HG02610 (cell line): ENCODE data around the gene IFITM10.
"Not testable (repeated sequence)": the region's sequence is repeated elsewhere in the genome, so short reads cannot be mapped to it uniquely, and the experiment has no call there.

Source experiments
- ATAC-seq: cut with Tn5 transposase; IDR thresholded peaks from one replicate; pipeline ENCODE4 v1.9.1; 2021; ENCODE audit warnings: mild to moderate bottlenecking, moderate library complexity; ENCODE audit not compliant: unreplicated experiment

Gene IFITM10

GRCh38 chr11:1693327-1694063 is 56.9 kb downstream of the IFITM10 start:
- no peak for ATAC-seq

DNA sequence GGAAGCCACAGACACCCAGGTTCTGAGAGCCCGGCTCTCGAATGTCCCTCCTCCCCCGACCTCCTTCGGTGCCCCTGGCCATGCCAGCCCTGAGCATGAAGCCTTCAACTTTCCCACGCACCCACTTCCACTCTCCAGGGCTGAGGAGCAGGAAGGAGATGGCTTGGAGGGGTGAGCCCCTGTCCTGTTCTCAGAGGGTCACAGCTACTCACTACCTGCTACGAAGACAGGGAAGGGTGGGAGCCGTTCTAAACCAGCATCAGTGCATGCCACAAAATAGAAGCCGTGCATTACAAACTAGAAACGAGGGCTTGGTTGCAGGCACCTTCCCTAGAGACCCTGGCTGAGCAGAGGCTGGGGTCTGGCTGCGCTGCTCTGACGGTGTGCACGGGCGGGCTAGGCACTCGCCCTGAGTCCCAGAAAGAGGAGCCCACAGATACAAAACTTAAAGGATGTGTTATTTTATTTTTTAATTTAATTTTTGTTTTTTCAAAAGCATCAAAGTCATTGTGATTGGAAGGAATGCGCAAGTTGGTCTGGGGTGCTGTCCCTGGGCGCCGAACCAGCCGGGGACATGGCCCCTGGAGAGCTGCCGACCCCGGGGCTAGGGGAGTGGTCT is 57.6 kb downstream of the IFITM10 start:
- ATAC-seq = no peak

DNA sequence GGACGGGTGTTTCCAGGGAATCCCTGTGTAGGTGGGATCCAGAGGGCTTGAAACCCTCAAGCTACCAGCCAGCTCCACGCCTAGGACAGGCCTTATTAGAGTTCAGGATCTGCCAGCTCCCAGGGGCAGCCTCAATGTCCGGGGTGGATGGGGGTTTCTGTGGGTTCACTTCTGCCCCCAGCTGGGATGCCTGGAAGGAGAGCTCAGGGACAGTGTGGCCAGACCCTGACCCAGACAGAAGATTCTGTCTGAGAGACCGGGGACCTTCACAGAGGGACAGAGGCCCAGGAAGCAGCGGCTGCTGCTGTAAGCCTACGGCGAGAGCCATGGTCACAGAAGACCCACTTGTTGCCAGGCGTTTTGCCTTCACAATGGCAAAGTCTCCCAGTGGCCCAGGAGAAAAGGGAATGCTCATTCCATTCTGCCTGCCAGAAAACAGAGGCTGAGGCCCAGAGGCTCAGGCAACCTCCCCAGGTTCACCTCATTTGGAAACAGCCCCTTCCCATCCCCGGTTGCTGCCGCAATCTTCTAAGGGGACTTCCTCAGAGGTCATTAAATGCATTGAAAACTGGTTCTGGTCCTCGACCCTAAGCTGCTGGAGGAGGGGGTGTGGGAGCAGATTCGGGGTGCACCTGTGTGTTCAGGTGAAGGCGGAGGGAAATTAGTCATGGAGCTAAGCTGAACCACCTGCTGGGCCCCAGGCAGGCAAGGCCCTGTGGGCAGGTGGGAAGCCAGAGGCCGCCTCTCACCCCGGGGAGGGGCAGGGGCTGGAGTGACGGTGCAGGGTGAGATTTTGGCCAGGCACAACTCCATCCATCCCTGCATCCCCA is 58.3 kb downstream of the IFITM10 start:
- ATAC-seq = no peak

GRCh38 chr11:1691026-1691877 is 59.1 kb downstream of the IFITM10 start:
- ATAC-seq = no peak

GRCh38 chr11:1690167-1691025 is 60.0 kb downstream of the IFITM10 start:
- ATAC-seq = no peak

- not testable (repeated sequence) for ATAC-seq
These were observed 60.9 kb downstream of the IFITM10 start for GRCh38 chr11:1689250-1690166.

DNA sequence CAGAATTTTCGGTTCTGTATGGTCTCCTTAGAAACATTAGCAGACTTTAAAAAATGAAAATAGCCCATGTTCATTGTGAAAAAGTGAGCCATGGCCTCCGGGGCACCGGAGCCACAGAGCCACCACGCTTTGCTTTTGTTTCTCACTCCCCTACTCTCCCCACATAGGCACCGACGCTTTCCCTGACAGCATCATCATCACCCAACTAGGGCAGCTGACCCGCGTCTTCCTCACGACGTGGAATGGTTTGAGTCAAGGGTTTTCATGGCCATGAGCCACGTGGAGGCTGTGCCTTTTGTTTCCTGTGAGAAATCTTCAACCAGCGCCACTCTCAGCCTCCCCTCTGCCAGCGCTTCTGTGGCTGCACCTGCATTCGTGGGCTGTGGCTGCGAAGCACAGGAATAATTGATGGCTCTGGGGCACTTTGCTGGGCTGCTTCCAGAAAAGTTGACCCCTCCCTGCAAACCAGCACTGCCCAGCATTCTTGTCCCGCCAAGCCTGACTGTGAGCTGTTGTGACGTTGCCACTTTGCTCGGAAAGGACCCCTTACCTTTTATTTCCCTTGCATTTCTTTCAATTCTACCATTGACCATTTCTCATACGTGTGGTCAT is 62.0 kb downstream of the IFITM10 start:
- ATAC-seq = not testable (repeated sequence)

DNA sequence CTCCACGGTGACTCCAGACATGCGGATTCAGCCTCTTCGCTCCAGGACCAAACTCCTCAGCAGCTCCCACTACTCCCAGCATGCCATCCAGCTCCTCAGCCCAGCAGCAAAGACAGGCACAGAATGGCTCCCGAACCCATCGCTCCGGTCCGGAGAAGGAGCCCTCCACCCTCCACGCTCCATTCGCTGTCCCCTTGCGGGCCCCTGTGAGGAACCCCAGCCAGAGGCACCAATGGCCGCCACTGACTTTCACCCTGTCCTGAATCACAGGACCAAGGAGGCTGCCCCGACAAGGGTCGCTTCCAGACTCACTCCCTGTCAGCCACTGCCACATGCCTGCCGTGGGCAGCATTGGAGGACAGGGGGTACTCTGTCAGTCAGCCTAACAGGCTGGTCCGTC is 64.2 kb downstream of the IFITM10 start:
- not testable (repeated sequence) for ATAC-seq

DNA sequence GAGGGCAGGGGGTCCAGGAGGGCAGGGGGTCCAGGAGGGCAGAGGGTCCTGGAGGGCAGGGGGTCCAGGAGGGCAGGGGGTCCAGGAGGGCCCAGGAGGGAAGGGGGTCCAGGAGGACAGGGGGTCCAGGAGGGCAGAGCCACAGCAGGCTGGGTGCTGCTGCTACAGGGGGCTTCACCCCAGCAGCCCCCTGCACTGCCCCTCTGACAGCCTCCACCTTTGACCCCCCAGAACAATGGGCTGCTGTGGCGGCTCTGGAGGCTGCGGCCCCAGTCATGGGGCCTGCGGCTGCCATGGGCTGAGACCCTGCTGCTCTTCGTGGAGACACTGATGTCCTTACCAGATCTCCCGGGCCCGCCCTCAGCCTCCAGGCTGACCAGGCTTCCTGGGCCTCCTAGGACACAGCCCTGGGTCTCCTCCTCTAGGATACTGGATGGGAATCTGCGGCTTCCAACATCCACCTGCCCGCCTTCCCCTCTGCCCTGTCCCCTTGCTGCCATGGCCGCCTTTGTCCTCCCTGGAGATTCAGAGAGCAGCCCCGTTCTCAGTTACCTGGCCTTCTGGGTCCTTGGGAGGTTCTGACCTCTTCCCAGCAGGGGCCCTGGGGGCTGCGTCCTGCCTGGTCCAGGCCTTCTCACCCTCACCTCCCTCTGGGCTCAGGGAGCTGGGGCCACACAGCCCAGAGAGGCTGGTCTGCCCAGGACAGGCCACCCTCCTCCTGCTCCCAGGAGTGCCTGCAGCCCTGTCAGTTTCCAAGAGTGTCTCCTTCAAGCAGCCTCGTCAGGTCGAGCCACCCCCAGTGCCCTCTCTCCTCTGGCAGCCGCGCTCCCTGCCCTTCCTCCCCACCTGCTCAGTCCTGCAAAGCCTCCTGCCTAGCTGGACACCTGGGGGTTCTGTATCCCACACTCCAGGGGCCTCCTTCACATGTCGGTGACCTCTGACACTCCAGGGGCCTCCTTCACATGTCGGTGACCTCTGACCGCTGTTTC is 65.2 kb downstream of the IFITM10 start:
- ATAC-seq = not testable (repeated sequence)

- ATAC-seq = not testable (repeated sequence)
These were observed 66.4 kb downstream of the IFITM10 start for GRCh38 chr11:1683904-1684572.

- ATAC-seq = not testable (repeated sequence)
These were observed 67.2 kb downstream of the IFITM10 start for GRCh38 chr11:1683216-1683615.
